Measurements from ENCODE around the gene PHLDA2. TPM values are rescaled to one million over a fixed set of nuclear protein-coding genes. Genes with fewer than 3 reads are reported as not detected.

The PHLDA2 gene
- total and polyA plus RNA-seq, 2 of the 13 experiments (the other 11 are each of a cell fraction or from before 2014, with no cell fraction given) = 0.55 to 0.78 TPM

GRCh38 chr11:2929531-2929949 lies 320 bp upstream of the PHLDA2 start (continued):
- TF ChIP-seq MTF1 (CRISPR knock-in tag; IDR thresholded peaks at IDR 0.05) = no peak
- no peak for TF ChIP-seq LBX2 (CRISPR knock-in tag; IDR thresholded peaks at IDR 0.05; ENCODE audit: borderline replicate concordance)
- TF ChIP-seq ZFY (CRISPR knock-in tag; IDR thresholded peaks at IDR 0.05) = peak; percentile 18; the same call in 1 of the 2 replicates
- no peak for TF ChIP-seq POGK (CRISPR knock-in tag; conservative IDR thresholded peaks at IDR 0.05)
- TF ChIP-seq TRIM24 (CRISPR knock-in tag; IDR thresholded peaks at IDR 0.05) = no peak
- no peak for TF ChIP-seq ZFP62 (CRISPR knock-in tag; IDR thresholded peaks at IDR 0.05)
- no peak for TF ChIP-seq SOX5 (CRISPR knock-in tag; IDR thresholded peaks at IDR 0.05; ENCODE audit: borderline replicate concordance)
- no peak for TF ChIP-seq HOXA7 (CRISPR knock-in tag; IDR thresholded peaks at IDR 0.05)

GRCh38 chr11:2927851-2928604 lies 1.2 kb downstream of the PHLDA2 start:
- TF ChIP-seq AGO1 (IDR thresholded peaks at IDR 0.05; ENCODE audit: low read depth, low read length, poor library complexity, severe bottlenecking) (peak; percentile 45), ZNF337 (CRISPR knock-in tag; IDR thresholded peaks at IDR 0.05; ENCODE audit: borderline replicate concordance, low read depth) (no peak), DBP (CRISPR knock-in tag; IDR thresholded peaks at IDR 0.05; ENCODE audit: not compliant biosample characterization) (no peak), AGO2 (optimal IDR thresholded peaks at IDR 0.05; ENCODE audit: low read depth, low read length) (peak; percentile 22), E2F2 (CRISPR knock-in tag; IDR thresholded peaks at IDR 0.05; ENCODE audit: borderline replicate concordance) (no peak), ZSCAN21 (CRISPR knock-in tag; IDR thresholded peaks at IDR 0.05; ENCODE audit: borderline replicate concordance) (no peak), ETV6 (CRISPR knock-in tag; conservative IDR thresholded peaks at IDR 0.05) (no peak)
- peaks cover 7 to 32% of the 10 kb centered on the region in 2 experiments for H3K27me3 ChIP-seq (ENCODE audit: control insufficient read depth in 1 of 2, insufficient read depth in 2 of 2, low read length in 2 of 2)
- ChIA-PET POLR2A (interaction anchor here (0.9 to 2.3 kb wide), 2 partner anchors 25 kb away, joined by 4 to 18 read pairs; a partner anchor contains a TSS), CTCF (ENCODE audit: low intra/inter-chr PET ratio, low total read pairs) (no interaction called here)
- H3K4me2 ChIP-seq (ENCODE audit: low read depth, low read length) = peak overlapping the region; percentile 65
- no peaks in the 10 kb centered on the region for H3K36me3 ChIP-seq (replicated peaks in 1 of 2; ENCODE audit: control insufficient read depth in 1 of 2, insufficient read depth in 2 of 2, low read length in 2 of 2)
- no peak overlapping the region for H3K27ac ChIP-seq (ENCODE audit: extremely low read length, insufficient read depth, low read length)
- DNase-seq (ENCODE audit: low spot score) (no peak), ATAC-seq (no peak), FAIRE-seq (no peak)
- no peak overlapping the region for H3K9ac ChIP-seq (ENCODE audit: insufficient read depth, low read depth, low read length)
- in situ Hi-C loops (cut with HindIII; ENCODE audit: extremely low pct_ligation_motif_present, low pct_unique_long_range_greater_than_20kb) = no loop called here
- H2AFZ ChIP-seq (ENCODE audit: low read length) = no peak overlapping the region
- WGBS (ENCODE audit: low lambda C conversion rate) = 60% methylated on average over 19 of the region's 25 CpGs
- intact Hi-C loops (cut with micrococcal nuclease; ENCODE audit: unreplicated experiment) = no loop called here
- BruUV-seq (replicated peaks) = no TSS peak
- H4K20me1 ChIP-seq (ENCODE audit: insufficient read depth, low read length) = 0 out of 2 replicates have a peak, but pooled peaks cover 2% of the 10 kb centered on the region
- H3K79me2 ChIP-seq (ENCODE audit: insufficient read depth, low read length) = no peaks in the 10 kb centered on the region
- H3K4me1 ChIP-seq (ENCODE audit: insufficient read depth, low read length) = peaks cover 22% of the 10 kb centered on the region
- peak overlapping the region in 2 of 3 experiments; percentile 49 to 70; a peak in 3 of 6 replicates for H3K4me3 ChIP-seq (replicated peaks in 1 of 3; ENCODE audit: insufficient read depth in 1 of 3, low read depth in 2 of 3, low read length in 3 of 3)
- H3K9me3 ChIP-seq (ENCODE audit: low read length) = no peaks in the 10 kb centered on the region

Measured in HepG2 (cell line).